Mucosa of stomach (tissue), 1 donor: ENCODE data around the gene SPAG16.

Experiments used
- H3K27me3 ChIP-seq: one replicate; pipeline ENCODE4 v1.7.0; 2013; ENCODE audit warnings: mild to moderate bottlenecking, low read length; ENCODE audit not compliant: control insufficient read depth, insufficient read depth
- H3K36me3 ChIP-seq: one replicate; pipeline ENCODE4 v1.7.0; 2013; ENCODE audit warnings: low read length; ENCODE audit not compliant: control insufficient read depth, insufficient read depth
- H3K4me1 ChIP-seq: one replicate; pipeline ENCODE4 v1.7.0; 2013; ENCODE audit warnings: mild to moderate bottlenecking, low read length; ENCODE audit not compliant: control insufficient read depth, insufficient read depth
- H3K4me3 ChIP-seq: one replicate; pipeline ENCODE4 v1.7.0; 2013; ENCODE audit warnings: low read length
- H3K9ac ChIP-seq: one replicate; pipeline ENCODE4 v1.7.0; 2013; ENCODE audit warnings: mild to moderate bottlenecking, low read length, moderate library complexity
- H3K9me3 ChIP-seq: one replicate; pipeline ENCODE4 v1.7.0; 2013; ENCODE audit warnings: mild to moderate bottlenecking, low read length, moderate library complexity; ENCODE audit not compliant: control insufficient read depth
- donor health status: Pancreatic carcinoma.

Gene SPAG16

GRCh38 chr2:213419980-213420379, 135.7 kb downstream of the SPAG16 start:
- H3K9me3 ChIP-seq = no peaks in the 10 kb centered on the region
- H3K4me3 ChIP-seq = no peak overlapping the region
- no peak overlapping the region for H3K9ac ChIP-seq
- H3K4me1 ChIP-seq = no peaks in the 10 kb centered on the region
- H3K36me3 ChIP-seq = no peaks in the 10 kb centered on the region
- no peaks in the 10 kb centered on the region for H3K27me3 ChIP-seq

- H3K4me3 ChIP-seq = no peak overlapping the region
- H3K9me3 ChIP-seq = no peaks in the 10 kb centered on the region
- no peaks in the 10 kb centered on the region for H3K36me3 ChIP-seq
- H3K4me1 ChIP-seq = no peaks in the 10 kb centered on the region
- H3K27me3 ChIP-seq = no peaks in the 10 kb centered on the region
- no peak overlapping the region for H3K9ac ChIP-seq
These were observed 136.6 kb downstream of the SPAG16 start for GRCh38 chr2:213420828-213421385.

- H3K36me3 ChIP-seq = no peaks in the 10 kb centered on the region
- H3K4me1 ChIP-seq = no peaks in the 10 kb centered on the region
- no peaks in the 10 kb centered on the region for H3K27me3 ChIP-seq
- no peak overlapping the region for H3K4me3 ChIP-seq
- no peak overlapping the region for H3K9ac ChIP-seq
- H3K9me3 ChIP-seq = no peaks in the 10 kb centered on the region
These were observed 137.9 kb downstream of the SPAG16 start for GRCh38 chr2:213422211-213422610.

- no peaks in the 10 kb centered on the region for H3K27me3 ChIP-seq
- H3K9ac ChIP-seq = no peak overlapping the region
- H3K9me3 ChIP-seq = no peaks in the 10 kb centered on the region
- no peak overlapping the region for H3K4me3 ChIP-seq
- H3K4me1 ChIP-seq = no peaks in the 10 kb centered on the region
- no peaks in the 10 kb centered on the region for H3K36me3 ChIP-seq
These were observed 141.4 kb downstream of the SPAG16 start for GRCh38 chr2:213425618-213426017.

GRCh38 chr2:213429516-213429915, 145.3 kb downstream of the SPAG16 start:
- no peak overlapping the region for H3K4me3 ChIP-seq

GRCh38 chr2:213443921-213444320, 159.7 kb downstream of the SPAG16 start:
- H3K27me3 ChIP-seq = no peaks in the 10 kb centered on the region
- H3K4me3 ChIP-seq = no peak overlapping the region
- no peak overlapping the region for H3K9ac ChIP-seq
- peaks cover 3% of the 10 kb centered on the region for H3K4me1 ChIP-seq
- no peaks in the 10 kb centered on the region for H3K9me3 ChIP-seq
- no peaks in the 10 kb centered on the region for H3K36me3 ChIP-seq

More at GRCh38 chr2:213429516-213429915, 145.3 kb downstream of the SPAG16 start:
- H3K9ac ChIP-seq = no peak overlapping the region
- H3K36me3 ChIP-seq = no peaks in the 10 kb centered on the region
- no peaks in the 10 kb centered on the region for H3K27me3 ChIP-seq
- H3K9me3 ChIP-seq = no peaks in the 10 kb centered on the region
- no peaks in the 10 kb centered on the region for H3K4me1 ChIP-seq

GRCh38 chr2:213451542-213452239, 167.4 kb downstream of the SPAG16 start:
- H3K27me3 ChIP-seq = no peaks in the 10 kb centered on the region
- no peak overlapping the region for H3K9ac ChIP-seq
- no peaks in the 10 kb centered on the region for H3K9me3 ChIP-seq
- H3K36me3 ChIP-seq = no peaks in the 10 kb centered on the region
- peaks cover 20% of the 10 kb centered on the region for H3K4me1 ChIP-seq
- H3K4me3 ChIP-seq = no peak overlapping the region

- peaks cover 20% of the 10 kb centered on the region for H3K4me1 ChIP-seq
These were observed 171.2 kb downstream of the SPAG16 start for GRCh38 chr2:213455316-213456008.

GRCh38 chr2:213475433-213475832, 191.2 kb downstream of the SPAG16 start:
- Histone ChIP-seq H3K4me1 (no peaks in the 10 kb centered on the region), H3K9ac (no peak overlapping the region), H3K27me3 (no peaks in the 10 kb centered on the region), H3K36me3 (no peaks in the 10 kb centered on the region), H3K9me3 (no peaks in the 10 kb centered on the region), H3K4me3 (no peak overlapping the region)

More at GRCh38 chr2:213455316-213456008, 171.2 kb downstream of the SPAG16 start:
- Histone ChIP-seq H3K27me3 (no peaks in the 10 kb centered on the region), H3K9me3 (no peaks in the 10 kb centered on the region), H3K9ac (no peak overlapping the region), H3K36me3 (no peaks in the 10 kb centered on the region), H3K4me3 (no peak overlapping the region)

GRCh38 chr2:213476641-213477040, 192.4 kb downstream of the SPAG16 start:
- no peaks in the 10 kb centered on the region for H3K36me3 ChIP-seq
- no peaks in the 10 kb centered on the region for H3K9me3 ChIP-seq
- H3K9ac ChIP-seq = no peak overlapping the region
- H3K4me1 ChIP-seq = no peaks in the 10 kb centered on the region
- no peak overlapping the region for H3K4me3 ChIP-seq
- no peaks in the 10 kb centered on the region for H3K27me3 ChIP-seq

- Histone ChIP-seq H3K27me3 (no peaks in the 10 kb centered on the region), H3K4me1 (no peaks in the 10 kb centered on the region), H3K9me3 (no peaks in the 10 kb centered on the region), H3K9ac (no peak overlapping the region), H3K4me3 (no peak overlapping the region), H3K36me3 (no peaks in the 10 kb centered on the region)
These were observed 205.8 kb downstream of the SPAG16 start for GRCh38 chr2:213490087-213490486.

GRCh38 chr2:213491376-213491775, 207.1 kb downstream of the SPAG16 start:
- H3K4me3 ChIP-seq = no peak overlapping the region
- H3K27me3 ChIP-seq = no peaks in the 10 kb centered on the region
- no peak overlapping the region for H3K9ac ChIP-seq
- H3K4me1 ChIP-seq = peaks cover 8% of the 10 kb centered on the region
- H3K9me3 ChIP-seq = no peaks in the 10 kb centered on the region
- no peaks in the 10 kb centered on the region for H3K36me3 ChIP-seq
